HCEC 1CT (cell line): Measurements from ENCODE around the gene ZDHHC13.
"Not testable (repeated sequence)": the region's sequence is repeated elsewhere in the genome, so short reads cannot be mapped to it uniquely, and the experiment has no call there.

Experiments
- DNase-seq: peaks from one replicate; pipeline ENCODE4 v3.0.0-alpha.2; 2017

The ZDHHC13 gene

GRCh38 chr11:19101796-19102520 is 15.0 kb upstream of the ZDHHC13 start:
- DNase-seq, result no peak

GRCh38 chr11:19102521-19102900 is 14.5 kb upstream of the ZDHHC13 start:
- no peak for DNase-seq

- DNase-seq, result no peak
Observed at GRCh38 chr11:19105011-19105410, 12.0 kb upstream of the ZDHHC13 start.

- no peak for DNase-seq
Observed at GRCh38 chr11:19107125-19107524, 9.8 kb upstream of the ZDHHC13 start.

- DNase-seq, result no peak
Observed at GRCh38 chr11:19110295-19110694, 6.7 kb upstream of the ZDHHC13 start.

GRCh38 chr11:19111809-19112208 is 5.2 kb upstream of the ZDHHC13 start:
- DNase-seq, result no peak

- DNase-seq, result no peak
Observed at GRCh38 chr11:19116276-19116970, 545 bp upstream of the ZDHHC13 start.

- no peak for DNase-seq
Observed at GRCh38 chr11:19117760-19118097, 761 bp downstream of the ZDHHC13 start.

GRCh38 chr11:19121646-19122045 is 4.7 kb downstream of the ZDHHC13 start:
- peak; percentile 28 for DNase-seq

GRCh38 chr11:19122960-19123615 is 6.1 kb downstream of the ZDHHC13 start:
- no peak for DNase-seq

- DNase-seq, result not testable (repeated sequence)
Observed at GRCh38 chr11:19126562-19127325, 9.8 kb downstream of the ZDHHC13 start.

- no peak for DNase-seq
Observed at GRCh38 chr11:19134004-19134403, 17.0 kb downstream of the ZDHHC13 start.

- DNase-seq, result not testable (repeated sequence)
Observed at GRCh38 chr11:19136884-19137283, 19.9 kb downstream of the ZDHHC13 start.

- DNase-seq, result no peak
Observed at GRCh38 chr11:19145319-19145718, 28.4 kb downstream of the ZDHHC13 start.

GRCh38 chr11:19156892-19157291 is 39.9 kb downstream of the ZDHHC13 start:
- no peak for DNase-seq

GRCh38 chr11:19160847-19161246 is 43.9 kb downstream of the ZDHHC13 start:
- peak; percentile 24 for DNase-seq

- no peak for DNase-seq
Observed at GRCh38 chr11:19161651-19162050, 44.7 kb downstream of the ZDHHC13 start.

- no peak for DNase-seq
Observed at GRCh38 chr11:19162951-19163505, 46.1 kb downstream of the ZDHHC13 start.

- no peak for DNase-seq
Observed at GRCh38 chr11:19163617-19164016, 46.6 kb downstream of the ZDHHC13 start.

GRCh38 chr11:19164230-19164855 is 47.4 kb downstream of the ZDHHC13 start:
- no peak for DNase-seq

GRCh38 chr11:19164881-19165280 is 47.9 kb downstream of the ZDHHC13 start:
- DNase-seq, result no peak

GRCh38 chr11:19168090-19168489 is 51.1 kb downstream of the ZDHHC13 start:
- no peak for DNase-seq
